ENCODE data around the gene FARP2. TPM values are rescaled to one million over a fixed set of nuclear protein-coding genes. Genes with fewer than 3 reads are reported as not detected.

Gene FARP2
- total RNA-seq, 4 donors from 2014 or later: 10.7 to 20.1 (median 13.6) TPM

DNA sequence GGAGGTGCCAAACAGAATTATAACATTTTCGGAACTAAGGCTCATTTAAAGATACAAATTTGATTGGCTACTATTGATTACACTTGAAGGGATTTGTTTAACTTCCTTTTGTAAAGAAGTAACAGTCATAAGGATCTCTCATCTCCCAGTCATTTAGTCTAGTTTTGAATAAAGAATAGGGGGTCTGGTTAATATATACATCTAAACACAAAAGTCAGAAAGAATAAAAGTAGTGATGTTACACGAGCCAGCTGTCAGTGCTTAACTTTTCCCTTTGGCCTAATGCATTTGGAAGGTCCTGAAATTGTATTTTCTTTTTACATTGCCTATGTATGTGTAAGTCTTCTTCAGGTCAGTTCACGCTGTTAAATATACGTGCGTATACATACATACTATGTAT is 32.3 kb upstream of the FARP2 start:
- Histone ChIP-seq H3K36me3 (peaks cover 0 to 12% of the 10 kb centered on the region in 2 donors), H3K27me3 (no peaks in the 10 kb centered on the region), H3K27ac (no peak overlapping the region), H3K9me3 (no peaks in the 10 kb centered on the region), H3K4me3 (no peak overlapping the region), H3K4me1 (peaks cover 45 to 59% of the 10 kb centered on the region in 2 donors)
- intact Hi-C loops (cut with DNase I; ENCODE audit: low total_unique reads) (no loop called here), in situ Hi-C loops (cut with MboI; ENCODE audit: low sequenced_read_pairs in 4 of 4) (no loop called here)
- no peak for TF ChIP-seq POLR2A (IDR thresholded peaks at IDR 0.05)
- TF ChIP-seq, protein P1, sequence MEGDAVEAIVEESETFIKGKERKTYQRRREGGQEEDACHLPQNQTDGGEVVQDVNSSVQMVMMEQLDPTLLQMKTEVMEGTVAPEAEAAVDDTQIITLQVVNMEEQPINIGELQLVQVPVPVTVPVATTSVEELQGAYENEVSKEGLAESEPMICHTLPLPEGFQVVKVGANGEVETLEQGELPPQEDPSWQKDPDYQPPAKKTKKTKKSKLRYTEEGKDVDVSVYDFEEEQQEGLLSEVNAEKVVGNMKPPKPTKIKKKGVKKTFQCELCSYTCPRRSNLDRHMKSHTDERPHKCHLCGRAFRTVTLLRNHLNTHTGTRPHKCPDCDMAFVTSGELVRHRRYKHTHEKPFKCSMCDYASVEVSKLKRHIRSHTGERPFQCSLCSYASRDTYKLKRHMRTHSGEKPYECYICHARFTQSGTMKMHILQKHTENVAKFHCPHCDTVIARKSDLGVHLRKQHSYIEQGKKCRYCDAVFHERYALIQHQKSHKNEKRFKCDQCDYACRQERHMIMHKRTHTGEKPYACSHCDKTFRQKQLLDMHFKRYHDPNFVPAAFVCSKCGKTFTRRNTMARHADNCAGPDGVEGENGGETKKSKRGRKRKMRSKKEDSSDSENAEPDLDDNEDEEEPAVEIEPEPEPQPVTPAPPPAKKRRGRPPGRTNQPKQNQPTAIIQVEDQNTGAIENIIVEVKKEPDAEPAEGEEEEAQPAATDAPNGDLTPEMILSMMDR (IDR thresholded peaks at IDR 0.05 in 4 of 5, conservative IDR thresholded peaks at IDR 0.05 in 1 of 5): no peak
- DNase-seq: no peak
- ATAC-seq: no peak

DNA sequence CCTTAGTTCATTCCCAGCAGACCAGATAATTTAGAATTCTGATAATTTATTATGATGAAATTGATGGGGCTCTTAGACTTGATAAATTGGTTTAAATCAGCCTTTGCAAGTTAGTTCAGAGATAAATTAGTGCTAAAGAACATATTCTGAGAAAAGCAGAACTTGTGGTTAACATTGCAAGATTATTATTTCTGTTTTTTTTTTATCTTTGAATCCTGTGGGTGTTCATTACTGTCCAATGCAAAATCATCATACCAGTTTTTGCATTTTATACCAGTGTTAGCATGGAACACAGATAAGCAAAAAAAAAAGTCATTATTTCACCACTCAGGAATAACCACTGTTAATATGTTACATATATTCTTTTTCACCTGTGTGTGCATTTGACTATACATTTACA is 31.3 kb upstream of the FARP2 start:
- Histone ChIP-seq H3K9me3 (no peaks in the 10 kb centered on the region), H3K4me1 (peaks cover 38 to 49% of the 10 kb centered on the region in 2 donors), H3K27ac (no peak overlapping the region), H3K36me3 (peaks cover 0 to 12% of the 10 kb centered on the region in 2 donors), H3K27me3 (no peaks in the 10 kb centered on the region), H3K4me3 (no peak overlapping the region)
- intact Hi-C loops (cut with DNase I; ENCODE audit: low total_unique reads) (no loop called here), in situ Hi-C loops (cut with MboI; ENCODE audit: low sequenced_read_pairs in 4 of 4) (no loop called here)
- TF ChIP-seq, protein P1 (IDR thresholded peaks at IDR 0.05 in 4 of 5, conservative IDR thresholded peaks at IDR 0.05 in 1 of 5): no peak
- TF ChIP-seq POLR2A (IDR thresholded peaks at IDR 0.05): no peak
- ATAC-seq (no peak), DNase-seq (no peak)

DNA sequence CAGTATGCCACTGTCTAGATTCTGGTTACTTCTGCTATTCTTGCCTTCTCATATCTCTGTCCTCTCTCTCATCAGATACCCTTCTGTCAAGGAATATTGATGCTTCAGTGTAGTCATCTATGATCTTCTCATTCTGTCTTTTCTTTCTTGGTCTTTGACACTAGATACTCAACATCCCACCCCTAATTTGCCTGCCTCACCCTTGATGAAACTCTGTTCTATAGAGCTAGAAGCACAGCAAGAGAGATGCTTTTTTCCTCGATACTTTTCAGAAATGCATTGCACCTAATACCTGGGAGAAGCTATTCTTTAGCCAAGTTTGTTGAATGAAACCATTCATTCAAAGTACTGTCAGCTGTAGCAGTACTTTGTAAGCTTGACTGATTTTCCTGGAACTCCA is 30.8 kb upstream of the FARP2 start:
- ATAC-seq: no peak
- Histone ChIP-seq H3K36me3 (peaks cover 0 to 12% of the 10 kb centered on the region in 2 donors), H3K27me3 (no peaks in the 10 kb centered on the region), H3K4me1 (peaks cover 38 to 44% of the 10 kb centered on the region in 2 donors), H3K4me3 (no peak overlapping the region), H3K27ac (no peak overlapping the region), H3K9me3 (no peaks in the 10 kb centered on the region)
- in situ Hi-C loops (cut with MboI; ENCODE audit: low sequenced_read_pairs in 4 of 4): no loop called here
- no peak for TF ChIP-seq POLR2A (IDR thresholded peaks at IDR 0.05)
- DNase-seq: no peak
- intact Hi-C loops (cut with DNase I; ENCODE audit: low total_unique reads): no loop called here

DNA sequence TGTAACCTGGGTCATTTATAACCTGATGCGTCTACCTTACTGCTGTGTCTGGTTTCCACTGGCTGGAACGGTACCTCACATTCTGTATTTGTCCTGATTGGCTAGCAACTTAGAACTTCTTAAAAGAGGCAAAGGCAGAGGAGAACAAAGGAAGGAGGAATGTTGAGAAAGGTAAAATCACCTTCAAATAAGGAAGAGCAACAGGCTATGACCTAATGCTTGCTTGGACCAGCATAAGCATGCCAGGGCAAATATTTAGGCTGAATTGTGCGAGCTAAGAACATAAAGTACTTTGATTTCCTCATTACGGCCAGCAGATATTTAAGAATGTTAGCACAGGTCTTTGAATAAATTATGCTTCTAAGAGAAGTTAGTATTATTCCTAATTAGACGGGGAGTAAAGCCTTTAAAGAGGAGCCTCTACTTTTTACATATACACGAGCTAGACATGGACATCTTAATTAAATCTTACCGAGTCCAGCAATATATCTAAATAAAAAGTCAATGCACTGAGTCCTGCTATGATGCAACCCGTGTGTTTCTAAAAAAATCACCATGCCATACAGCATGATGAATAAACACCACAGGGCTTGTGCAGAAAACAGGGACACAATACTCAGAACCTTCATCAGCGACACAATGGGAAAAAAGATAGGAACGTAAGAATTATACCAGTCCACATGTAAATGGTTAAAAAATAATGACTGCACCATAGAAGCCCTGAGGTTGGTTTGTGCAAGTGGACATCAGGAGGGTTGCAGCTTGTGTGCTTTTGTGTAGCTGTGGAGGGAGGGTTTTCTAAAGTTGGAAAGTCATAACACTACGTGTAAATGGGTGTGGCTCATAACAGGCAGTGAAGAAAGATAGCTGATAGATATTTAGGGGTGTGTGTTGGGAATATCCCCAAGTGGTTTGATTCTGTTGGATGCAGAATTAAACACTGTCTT is 26.1 kb upstream of the FARP2 start:
- no peak overlapping the region for H3K4me3 ChIP-seq
- peaks cover 3 to 8% of the 10 kb centered on the region in 2 donors for H3K4me1 ChIP-seq
- intact Hi-C loops (cut with DNase I; ENCODE audit: low total_unique reads) (no loop called here), in situ Hi-C loops (cut with MboI; ENCODE audit: low sequenced_read_pairs in 4 of 4) (no loop called here)
- no peak for DNase-seq
- no peak for ATAC-seq
- H3K27me3 ChIP-seq: no peaks in the 10 kb centered on the region
- H3K36me3 ChIP-seq: peaks cover 0 to 12% of the 10 kb centered on the region in 2 donors
- H3K27ac ChIP-seq: no peak overlapping the region
- no peaks in the 10 kb centered on the region for H3K9me3 ChIP-seq
- TF ChIP-seq, protein P1 (IDR thresholded peaks at IDR 0.05 in 4 of 5, conservative IDR thresholded peaks at IDR 0.05 in 1 of 5): no peak
- TF ChIP-seq POLR2A (IDR thresholded peaks at IDR 0.05): no peak

DNA sequence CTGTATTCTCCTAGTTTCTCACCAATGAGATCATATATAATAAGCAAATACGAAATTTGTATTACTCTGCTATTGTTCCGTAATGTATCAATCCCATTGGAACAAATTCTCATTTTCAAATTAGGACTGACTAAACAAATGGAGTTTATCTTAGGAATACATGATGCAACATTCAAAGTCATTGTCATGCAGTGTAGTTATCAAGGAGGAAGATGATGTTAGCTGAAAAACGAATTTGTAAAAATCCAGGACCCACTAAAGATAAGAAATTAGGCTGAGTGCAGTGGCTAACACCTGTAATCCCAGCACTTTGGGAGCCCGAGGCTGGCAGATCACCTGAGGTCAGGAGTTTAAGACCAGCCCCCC is 25.5 kb upstream of the FARP2 start:
- Histone ChIP-seq H3K4me3 (no peak overlapping the region), H3K36me3 (peaks cover 0 to 19% of the 10 kb centered on the region in 2 donors), H3K27ac (no peak overlapping the region), H3K27me3 (no peaks in the 10 kb centered on the region), H3K4me1 (peaks cover 3 to 8% of the 10 kb centered on the region in 2 donors), H3K9me3 (no peaks in the 10 kb centered on the region)
- TF ChIP-seq, protein P1 (IDR thresholded peaks at IDR 0.05 in 4 of 5, conservative IDR thresholded peaks at IDR 0.05 in 1 of 5): no peak
- TF ChIP-seq POLR2A (IDR thresholded peaks at IDR 0.05): no peak
- DNase-seq: no peak
- in situ Hi-C loops (cut with MboI; ENCODE audit: low sequenced_read_pairs in 4 of 4) (no loop called here), intact Hi-C loops (cut with DNase I; ENCODE audit: low total_unique reads) (no loop called here)
- ATAC-seq: no peak

Data from gastrocnemius medialis (tissue), 4 donors.